Endothelial cell of umbilical vein (primary cell): Measurements from ENCODE around the gene RGS8.

Experiments
- EZH2 ChIP-seq: IDR thresholded peaks from 2 replicates; pipeline ENCODE4 v1.6.1; 2012; ENCODE audit warnings: borderline replicate concordance, low read depth, mild to moderate bottlenecking, moderate library complexity, low read length, inconsistent platforms; ENCODE audit not compliant: severe bottlenecking
- FOS ChIP-seq: IDR thresholded peaks from 2 replicates; pipeline ENCODE4 v1.6.1; 2011; ENCODE audit warnings: mild to moderate bottlenecking, low read length, moderate library complexity, borderline replicate concordance; ENCODE audit not compliant: insufficient read depth
- GATA2 ChIP-seq: IDR thresholded peaks from 2 replicates; pipeline ENCODE4 v1.7.0; 2011; ENCODE audit warnings: low read depth, mild to moderate bottlenecking, moderate library complexity, mixed read lengths, low read length; ENCODE audit not compliant: insufficient read length, insufficient read depth
- MYC ChIP-seq: IDR thresholded peaks from one replicate; pipeline ENCODE4 v1.6.1; 2011; ENCODE audit warnings: mild to moderate bottlenecking, low read depth, low read length
- POLR2A ChIP-seq: IDR thresholded peaks from 2 replicates; pipeline ENCODE4 v1.6.1; 2012; ENCODE audit warnings: low read depth, mild to moderate bottlenecking, control low read depth, low read length
- POLR2AphosphoS5 ChIP-seq: IDR thresholded peaks from 2 replicates; pipeline ENCODE4 v1.6.1; 2012; ENCODE audit warnings: low read depth, mild to moderate bottlenecking, control low read depth, low read length, moderate library complexity; ENCODE audit not compliant: insufficient read depth
- TF ChIP-seq, protein P1 (sequence below), 2 donors: IDR thresholded peaks; 1 replicate in 1 of 2; 2 replicates in 1 of 2; pipeline ENCODE4 v1.5.1; 2011; ENCODE audit warnings: low read length in 2 of 2, mild to moderate bottlenecking in 2 of 2, moderate library complexity in 2 of 2, control low read depth in 1 of 2, inconsistent platforms in 1 of 2, low read depth in 1 of 2; ENCODE audit not compliant: insufficient read depth in 1 of 2; ENCODE audit errors: extremely low read depth in 1 of 2
- TF ChIP-seq, protein P2 (sequence below): IDR thresholded peaks from 2 replicates; pipeline ENCODE4 v1.6.1; 2011; ENCODE audit not compliant: insufficient read depth, insufficient read length

DNA sequence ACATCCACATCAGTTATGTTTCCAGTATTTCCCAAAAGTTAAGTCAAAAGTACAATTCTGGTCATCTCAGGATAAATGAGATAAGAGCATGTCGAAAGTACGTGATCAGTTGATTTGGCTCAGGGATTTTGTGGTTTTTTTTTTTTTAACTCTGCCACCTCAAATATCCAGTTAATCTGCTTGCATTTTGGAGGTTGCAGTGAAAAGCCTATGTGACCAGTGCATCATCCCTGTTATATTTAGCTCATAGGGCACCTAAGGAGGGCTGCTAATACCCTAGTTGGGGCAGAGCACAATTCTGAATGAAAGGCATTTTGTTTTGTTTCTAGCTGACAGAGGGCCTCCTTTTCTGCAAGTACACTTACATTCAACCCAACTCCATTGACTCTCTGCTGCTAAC is 48.5 kb downstream of the RGS8 start:
- TF ChIP-seq, protein P1, sequence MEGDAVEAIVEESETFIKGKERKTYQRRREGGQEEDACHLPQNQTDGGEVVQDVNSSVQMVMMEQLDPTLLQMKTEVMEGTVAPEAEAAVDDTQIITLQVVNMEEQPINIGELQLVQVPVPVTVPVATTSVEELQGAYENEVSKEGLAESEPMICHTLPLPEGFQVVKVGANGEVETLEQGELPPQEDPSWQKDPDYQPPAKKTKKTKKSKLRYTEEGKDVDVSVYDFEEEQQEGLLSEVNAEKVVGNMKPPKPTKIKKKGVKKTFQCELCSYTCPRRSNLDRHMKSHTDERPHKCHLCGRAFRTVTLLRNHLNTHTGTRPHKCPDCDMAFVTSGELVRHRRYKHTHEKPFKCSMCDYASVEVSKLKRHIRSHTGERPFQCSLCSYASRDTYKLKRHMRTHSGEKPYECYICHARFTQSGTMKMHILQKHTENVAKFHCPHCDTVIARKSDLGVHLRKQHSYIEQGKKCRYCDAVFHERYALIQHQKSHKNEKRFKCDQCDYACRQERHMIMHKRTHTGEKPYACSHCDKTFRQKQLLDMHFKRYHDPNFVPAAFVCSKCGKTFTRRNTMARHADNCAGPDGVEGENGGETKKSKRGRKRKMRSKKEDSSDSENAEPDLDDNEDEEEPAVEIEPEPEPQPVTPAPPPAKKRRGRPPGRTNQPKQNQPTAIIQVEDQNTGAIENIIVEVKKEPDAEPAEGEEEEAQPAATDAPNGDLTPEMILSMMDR (IDR thresholded peaks at IDR 0.05; ENCODE audit: extremely low read depth in 1 of 2, insufficient read depth in 1 of 2, low read depth in 1 of 2, low read length in 2 of 2), result no peak
- TF ChIP-seq POLR2A, result no peak
- no peak for TF ChIP-seq POLR2AphosphoS5
- TF ChIP-seq FOS, result no peak
- no peak for TF ChIP-seq MYC
- TF ChIP-seq EZH2, result no peak
- TF ChIP-seq, protein P2, sequence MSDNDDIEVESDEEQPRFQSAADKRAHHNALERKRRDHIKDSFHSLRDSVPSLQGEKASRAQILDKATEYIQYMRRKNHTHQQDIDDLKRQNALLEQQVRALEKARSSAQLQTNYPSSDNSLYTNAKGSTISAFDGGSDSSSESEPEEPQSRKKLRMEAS, result no peak
- TF ChIP-seq GATA2, result no peak
